Choroid plexus epithelial cell (primary cell): ENCODE data around the gene HDGF.

ENCODE experiments used
- DNase-seq: peaks from one replicate; pipeline ENCODE4 v3.0.0-alpha.2; 2010; ENCODE audit warnings: low read depth
- H3K4me3 ChIP-seq: 2 replicates; pipeline ENCODE4 v1.5.1; 2011; ENCODE audit warnings: low read depth, mild to moderate bottlenecking, control low read depth, low read length, moderate library complexity
- CTCF ChIP-seq: conservative IDR thresholded peaks from 2 replicates; pipeline ENCODE4 v1.5.1; 2011; ENCODE audit warnings: low read depth, mild to moderate bottlenecking, control low read depth, inconsistent platforms, low read length, moderate library complexity

HDGF gene

DNA sequence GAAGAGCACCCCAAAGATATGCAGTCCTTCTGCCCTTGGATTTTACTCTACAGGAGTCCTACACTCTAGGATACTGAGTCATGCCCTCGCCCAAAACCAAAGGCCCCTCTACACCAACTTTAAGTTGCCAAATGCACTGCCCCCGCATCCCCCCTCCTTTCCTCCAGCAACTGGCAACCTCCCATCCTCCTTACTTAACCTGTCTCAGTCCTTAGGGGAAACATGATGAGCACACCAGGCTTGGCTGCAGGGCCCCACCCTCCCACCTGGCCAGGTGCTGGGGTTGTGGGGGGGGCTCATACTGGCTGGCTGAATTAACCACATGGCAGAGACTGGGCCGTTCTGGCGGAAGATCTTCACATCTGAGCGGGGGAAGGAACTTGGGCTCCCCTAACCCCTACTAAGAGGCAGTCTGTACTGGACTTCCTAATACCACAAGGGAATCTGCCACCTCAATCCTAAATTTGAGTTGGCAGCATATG lies 1.2 kb downstream of the HDGF start:
- DNase-seq, result no peak
- no peak for TF ChIP-seq CTCF
- H3K4me3 ChIP-seq, result peak overlapping the region; percentile 95

- TF ChIP-seq CTCF, result no peak
- H3K4me3 ChIP-seq, result peak overlapping the region; percentile 95
- DNase-seq, result no peak
Observed at GRCh38 chr1:156749419-156750118, 1.9 kb downstream of the HDGF start.

- DNase-seq, result peak; percentile 41
- peak overlapping the region; percentile 95 for H3K4me3 ChIP-seq
- TF ChIP-seq CTCF, result no peak
Observed at GRCh38 chr1:156748670-156749418, 2.6 kb downstream of the HDGF start.

DNA sequence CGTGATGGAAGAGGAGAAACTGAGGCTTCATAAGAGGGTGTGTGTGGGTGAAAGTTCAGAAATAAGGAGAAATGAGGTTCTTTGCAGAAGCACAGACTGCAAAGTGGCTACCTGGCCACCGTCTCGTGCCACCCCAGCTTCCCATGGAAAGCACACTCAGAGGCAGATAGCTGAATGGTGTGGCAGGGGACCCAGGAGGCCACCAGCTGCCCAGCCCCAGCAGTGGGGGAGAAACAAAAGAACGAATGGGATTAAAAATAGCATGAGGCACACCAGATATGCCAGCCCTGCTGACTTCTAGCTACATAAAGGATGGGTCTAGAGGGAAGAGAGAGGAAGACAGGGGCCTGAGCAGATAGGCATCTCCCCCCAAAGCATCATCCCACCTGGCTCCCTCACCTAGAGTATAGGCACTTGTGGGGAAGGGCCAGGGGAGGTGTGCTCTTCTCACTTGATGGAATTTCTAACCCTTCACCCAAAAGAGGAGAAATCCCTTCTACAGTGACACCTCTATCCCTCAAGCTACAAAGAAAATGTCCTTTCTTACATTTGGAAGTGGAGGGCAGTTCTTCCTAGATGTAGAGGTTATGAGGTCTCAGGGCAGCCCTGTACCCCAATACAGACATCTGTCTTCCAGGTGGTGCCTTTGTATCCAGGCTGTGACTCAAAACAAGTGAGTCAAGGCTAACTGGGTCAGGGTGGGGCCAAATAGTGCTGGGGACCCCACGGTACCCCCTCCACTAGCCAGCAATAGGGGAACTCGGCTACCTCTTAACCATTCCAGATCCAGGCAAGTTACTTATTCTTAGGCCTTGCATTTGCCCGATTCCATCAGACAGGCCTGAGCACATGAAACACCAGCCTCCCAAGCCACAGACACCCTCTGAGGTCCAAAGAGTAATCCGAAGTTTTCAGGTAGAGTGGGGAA lies 3.5 kb downstream of the HDGF start:
- peak overlapping the region; percentile 95 for H3K4me3 ChIP-seq
- TF ChIP-seq CTCF, result no peak
- DNase-seq, result no peak

- DNase-seq, result peak; percentile 95
- peak overlapping the region; percentile 57 for H3K4me3 ChIP-seq
- TF ChIP-seq CTCF, result peak; percentile 34
Observed at GRCh38 chr1:156746728-156747631, 4.5 kb downstream of the HDGF start.

DNA sequence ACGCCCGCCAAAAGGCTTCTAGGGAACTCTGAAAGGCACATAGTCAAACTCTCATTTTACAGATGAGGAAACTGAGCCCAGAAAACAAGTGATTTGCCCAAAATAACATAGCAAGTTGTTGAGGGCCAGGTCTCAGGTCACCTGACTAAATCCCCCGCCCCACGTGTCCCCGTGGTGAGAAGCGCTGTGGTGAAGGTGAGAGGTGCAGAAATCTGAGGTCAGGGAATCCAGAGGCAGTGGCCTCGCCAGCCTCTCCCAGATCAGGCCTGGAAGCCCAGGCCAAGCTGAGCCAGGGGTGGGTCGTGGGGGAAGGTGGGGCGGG lies 5.1 kb downstream of the HDGF start:
- no peak for TF ChIP-seq CTCF
- H3K4me3 ChIP-seq, result peak overlapping the region; percentile 57
- no peak for DNase-seq
